ENCODE results near the gene RHBDD1.

Gene RHBDD1

DNA sequence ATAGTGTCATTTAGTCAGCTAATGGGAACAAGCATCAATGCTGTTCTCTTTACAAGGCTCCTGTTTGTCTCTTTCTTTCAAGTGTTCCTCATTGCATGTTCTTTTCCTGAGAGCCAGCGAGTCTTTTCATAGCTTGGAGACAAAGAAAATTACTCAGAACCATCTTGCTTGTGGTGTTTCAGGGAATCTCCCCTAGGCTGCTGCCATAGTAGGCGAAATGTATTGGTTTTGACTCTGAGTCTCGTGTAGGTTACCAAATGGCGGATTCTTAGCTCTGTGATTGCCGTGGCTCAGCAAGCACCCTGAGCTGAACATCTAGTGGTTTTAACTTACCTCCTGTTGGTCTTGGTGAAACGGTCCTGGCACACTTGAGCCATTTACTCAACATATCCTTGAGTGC is 68.7 kb downstream of the RHBDD1 start:
- in situ Hi-C loops (cut with MboI; ENCODE audit: low sequenced_read_pairs), result no loop called here

DNA sequence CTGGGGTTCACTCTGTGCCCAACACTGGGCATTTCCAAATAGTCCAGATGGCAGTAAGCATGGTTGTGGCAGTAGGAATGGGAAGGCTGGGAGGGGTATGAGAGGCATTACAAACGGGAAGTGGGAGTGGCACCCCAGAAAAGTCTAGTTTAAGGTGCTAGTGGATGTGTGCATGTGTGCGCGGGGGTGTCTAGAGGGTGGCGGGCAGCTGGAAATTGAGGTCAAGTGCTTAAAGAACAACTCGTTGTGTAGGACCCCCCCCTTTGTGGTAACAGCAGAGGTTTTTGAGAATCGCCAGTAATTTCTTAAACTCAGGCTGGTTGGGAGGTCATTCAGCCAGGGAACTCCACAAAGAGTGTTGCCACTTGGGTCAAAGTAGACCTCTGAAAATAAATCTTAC is 69.9 kb downstream of the RHBDD1 start:
- in situ Hi-C loops (cut with MboI; ENCODE audit: low sequenced_read_pairs), result no loop called here

DNA sequence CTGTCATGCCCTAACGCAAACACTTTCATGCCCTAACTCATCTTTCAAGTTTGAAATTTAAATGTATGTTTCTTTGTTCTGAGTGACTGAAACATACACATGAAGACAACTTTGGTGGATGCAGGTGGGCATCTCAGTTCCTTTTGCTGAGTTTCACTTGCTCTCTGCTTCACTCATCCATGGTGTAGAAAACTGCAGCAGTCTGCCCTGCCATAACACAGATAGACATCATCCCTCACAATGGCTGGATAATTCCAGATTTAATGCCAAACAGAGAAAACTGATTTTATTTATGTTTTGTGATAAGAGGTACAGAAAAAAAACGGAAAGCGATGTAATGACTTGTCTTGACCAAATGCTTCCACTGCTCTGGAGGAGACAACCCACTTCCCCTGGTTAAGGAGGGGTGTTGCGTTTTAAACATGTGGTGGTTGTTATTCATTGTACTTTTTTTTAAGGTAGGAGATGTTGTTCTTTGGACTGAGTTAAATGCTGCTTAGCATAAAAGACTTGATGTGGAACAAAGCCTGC is 70.4 kb downstream of the RHBDD1 start:
- in situ Hi-C loops (cut with MboI; ENCODE audit: low sequenced_read_pairs), result no loop called here

DNA sequence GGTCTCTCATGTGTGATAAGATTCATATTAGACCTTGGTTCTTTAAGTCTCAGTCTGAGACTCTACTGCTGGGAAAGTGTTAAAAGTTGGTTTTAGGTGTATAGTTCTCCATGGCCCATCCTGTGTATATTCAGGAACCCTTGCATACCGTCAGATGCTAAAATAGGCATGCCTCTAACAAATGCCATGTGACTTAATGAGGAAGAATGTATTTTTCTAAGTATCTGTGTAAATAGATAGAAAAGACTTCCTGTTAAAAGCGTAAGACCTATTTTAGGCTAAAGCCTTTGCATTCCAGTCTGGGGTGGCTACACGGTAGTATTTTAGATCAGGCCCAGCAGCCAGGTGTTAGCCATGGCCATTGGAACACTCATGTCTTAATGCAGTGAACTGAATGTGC is 73.3 kb downstream of the RHBDD1 start:
- in situ Hi-C loops (cut with MboI; ENCODE audit: low sequenced_read_pairs), result no loop called here

DNA sequence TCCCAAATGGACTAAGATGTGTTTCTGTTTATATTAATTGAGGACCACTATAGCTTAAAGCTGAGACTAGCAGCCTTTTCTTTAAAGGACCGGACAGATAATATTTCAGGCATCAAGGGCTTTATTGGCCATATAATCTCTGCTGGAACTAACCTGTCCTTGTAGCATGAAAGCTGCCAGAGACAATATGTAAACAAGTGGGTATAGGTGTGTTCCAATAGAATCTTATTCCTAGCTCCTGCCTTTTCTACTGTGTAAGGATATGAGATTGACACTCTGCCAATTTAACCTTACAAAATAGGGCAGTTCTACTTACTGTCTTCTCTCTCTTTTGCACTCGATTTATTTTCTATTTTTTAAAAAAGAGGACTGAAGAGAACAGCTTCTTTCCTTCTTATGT is 74.0 kb downstream of the RHBDD1 start:
- in situ Hi-C loops (cut with MboI; ENCODE audit: low sequenced_read_pairs), result no loop called here

DNA sequence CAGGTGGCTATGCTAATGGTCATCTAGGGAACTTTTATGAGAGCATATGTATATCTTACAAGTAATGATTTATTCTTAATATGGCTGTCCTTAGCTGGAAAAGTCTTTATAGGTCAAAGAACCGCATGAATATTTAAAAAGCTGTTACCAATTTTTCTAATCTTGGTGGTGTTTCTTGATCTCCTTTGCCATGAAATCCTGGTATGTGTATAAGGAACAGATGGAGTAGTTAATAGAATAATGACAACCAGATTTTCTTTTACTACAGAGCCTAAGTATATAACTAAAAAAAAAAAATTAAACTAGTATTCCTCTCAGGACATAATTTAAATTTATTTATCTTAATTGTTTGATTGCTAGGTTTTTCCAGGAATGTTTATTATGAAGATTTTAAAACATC is 74.5 kb downstream of the RHBDD1 start:
- in situ Hi-C loops (cut with MboI; ENCODE audit: low sequenced_read_pairs), result no loop called here

DNA sequence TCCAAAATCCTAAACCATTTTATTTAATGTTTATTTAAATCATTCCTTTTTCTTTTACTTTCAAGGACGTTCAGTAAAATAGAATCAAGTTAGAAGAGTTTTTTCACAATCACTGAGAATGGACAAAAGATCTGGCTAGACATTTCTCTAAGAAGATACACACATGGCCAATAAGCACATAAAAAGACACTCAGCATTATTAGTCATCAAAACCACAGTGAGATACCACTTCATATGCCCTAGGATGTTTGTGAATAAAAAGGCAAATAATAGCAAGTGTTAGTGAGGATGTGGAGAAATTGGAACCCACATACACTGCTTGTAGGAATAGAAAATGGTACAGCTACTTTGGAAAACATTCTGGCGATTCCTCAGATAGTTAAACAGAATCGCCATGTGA is 76.1 kb downstream of the RHBDD1 start:
- in situ Hi-C loops (cut with MboI; ENCODE audit: low sequenced_read_pairs), result no loop called here

DNA sequence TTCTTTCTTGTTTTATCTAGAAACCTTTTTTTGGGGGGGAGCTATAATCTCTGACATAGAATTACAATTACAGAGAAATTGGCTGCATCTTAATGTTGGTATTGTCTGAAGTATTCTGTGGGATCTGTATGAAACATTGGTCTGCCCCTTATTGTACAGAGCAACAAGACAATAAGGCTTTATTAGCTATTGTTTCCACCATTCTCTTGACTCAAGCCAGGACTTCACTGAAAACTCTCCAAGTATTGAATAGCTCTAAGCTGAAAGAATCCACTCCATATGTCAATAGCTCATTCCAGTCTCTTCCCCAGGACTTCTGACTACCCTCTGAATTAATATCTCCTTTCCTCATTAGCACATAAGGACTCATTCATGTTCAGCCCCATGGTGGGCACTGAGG is 77.8 kb downstream of the RHBDD1 start:
- in situ Hi-C loops (cut with MboI; ENCODE audit: low sequenced_read_pairs), result no loop called here

DNA sequence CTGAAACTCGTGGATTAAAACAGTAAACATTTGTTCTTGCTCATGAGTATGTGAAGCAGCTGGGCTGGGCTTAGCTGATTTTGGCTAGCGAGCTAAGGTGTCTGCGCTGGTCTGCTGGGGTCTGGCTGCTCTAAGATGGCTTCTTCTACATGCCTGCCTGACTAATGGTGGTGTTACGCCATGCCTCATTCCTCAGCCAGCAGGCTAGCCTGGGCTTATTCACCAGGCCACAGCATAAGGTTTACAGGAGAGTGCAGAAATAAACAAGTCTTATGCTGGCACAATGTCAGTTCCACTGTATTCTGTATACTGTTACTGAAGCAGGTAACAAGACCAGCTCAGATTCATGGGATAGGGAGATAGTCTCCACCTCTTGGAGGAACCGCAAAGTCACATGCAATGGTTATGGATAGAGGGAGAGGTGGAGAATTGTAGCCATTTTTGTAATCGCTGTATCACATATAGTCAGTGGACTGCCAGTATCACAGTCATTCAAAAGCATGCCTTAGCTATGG is 80.0 kb downstream of the RHBDD1 start:
- in situ Hi-C loops (cut with MboI; ENCODE audit: low sequenced_read_pairs), result no loop called here

DNA sequence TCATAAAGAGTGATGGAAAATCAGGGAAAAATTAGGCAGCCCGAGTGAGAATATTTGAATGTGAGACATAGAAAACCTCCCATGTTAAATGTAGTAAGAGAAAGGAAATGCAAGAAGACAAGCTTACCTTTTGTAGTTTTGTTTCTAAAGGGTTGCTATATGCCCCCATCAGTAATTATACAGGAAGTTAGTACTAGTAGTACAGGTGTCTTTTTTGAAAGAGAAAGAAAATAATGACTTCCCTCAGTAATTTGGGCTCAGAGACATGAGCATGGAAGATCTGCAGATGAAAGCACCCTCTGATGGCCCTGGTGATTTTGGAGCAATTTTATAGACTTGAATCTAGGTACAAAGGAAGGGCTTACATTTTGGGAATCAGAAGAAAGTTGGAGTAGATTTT is 80.8 kb downstream of the RHBDD1 start:
- in situ Hi-C loops (cut with MboI; ENCODE audit: low sequenced_read_pairs), result no loop called here

DNA sequence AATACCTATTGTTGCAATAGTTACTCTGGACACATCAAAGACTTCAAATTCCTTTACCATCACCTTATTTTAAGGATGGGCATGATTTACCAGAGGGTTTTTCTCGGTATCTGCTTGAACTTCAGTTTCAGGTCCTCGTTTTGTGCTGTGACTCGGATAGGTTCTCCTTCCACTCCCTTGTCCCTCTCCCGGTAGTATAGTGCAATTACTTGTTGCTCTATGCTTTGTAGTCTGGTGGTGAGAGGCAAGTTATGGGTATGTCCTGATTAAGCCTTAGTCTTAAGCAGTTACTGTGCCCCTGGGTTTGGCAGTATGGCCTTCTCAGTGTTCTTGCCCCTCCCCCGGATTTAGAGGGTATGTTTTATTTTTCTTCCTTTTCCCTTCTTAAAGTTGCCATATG is 96.6 kb downstream of the RHBDD1 start:
- in situ Hi-C loops (cut with MboI; ENCODE audit: low sequenced_read_pairs), result no loop called here

DNA sequence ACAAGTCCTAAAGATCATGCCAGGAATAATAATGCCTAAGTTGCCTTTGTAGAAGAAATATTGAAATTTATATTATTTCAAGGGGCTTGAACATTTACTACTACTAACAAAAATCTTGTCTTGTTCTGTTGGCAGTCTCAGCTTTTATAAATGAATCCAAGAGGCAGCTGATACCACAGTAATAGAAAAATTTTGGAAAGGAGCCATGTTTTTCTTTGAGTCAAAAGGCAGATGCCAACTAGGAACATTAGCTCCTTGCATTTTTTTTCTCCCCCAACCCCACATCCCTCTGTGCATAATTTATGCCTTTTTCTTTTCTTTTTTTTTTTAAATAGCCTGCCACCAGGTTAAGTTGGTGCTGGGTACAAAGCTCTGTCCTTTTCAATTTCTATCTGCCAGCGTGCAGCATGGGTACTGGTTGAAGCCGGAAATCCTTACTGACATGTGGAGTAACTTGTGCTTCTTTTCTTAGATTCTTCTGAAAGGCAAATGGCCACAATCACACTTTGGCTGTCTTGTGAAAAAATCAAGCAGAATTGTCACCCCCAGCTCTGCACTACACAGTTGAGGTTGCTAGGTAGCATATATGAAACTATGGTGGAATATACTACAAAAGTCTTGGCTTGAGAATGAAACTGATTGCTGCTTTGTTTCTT is 98.8 kb downstream of the RHBDD1 start:
- in situ Hi-C loops (cut with MboI; ENCODE audit: low sequenced_read_pairs), result no loop called here

DNA sequence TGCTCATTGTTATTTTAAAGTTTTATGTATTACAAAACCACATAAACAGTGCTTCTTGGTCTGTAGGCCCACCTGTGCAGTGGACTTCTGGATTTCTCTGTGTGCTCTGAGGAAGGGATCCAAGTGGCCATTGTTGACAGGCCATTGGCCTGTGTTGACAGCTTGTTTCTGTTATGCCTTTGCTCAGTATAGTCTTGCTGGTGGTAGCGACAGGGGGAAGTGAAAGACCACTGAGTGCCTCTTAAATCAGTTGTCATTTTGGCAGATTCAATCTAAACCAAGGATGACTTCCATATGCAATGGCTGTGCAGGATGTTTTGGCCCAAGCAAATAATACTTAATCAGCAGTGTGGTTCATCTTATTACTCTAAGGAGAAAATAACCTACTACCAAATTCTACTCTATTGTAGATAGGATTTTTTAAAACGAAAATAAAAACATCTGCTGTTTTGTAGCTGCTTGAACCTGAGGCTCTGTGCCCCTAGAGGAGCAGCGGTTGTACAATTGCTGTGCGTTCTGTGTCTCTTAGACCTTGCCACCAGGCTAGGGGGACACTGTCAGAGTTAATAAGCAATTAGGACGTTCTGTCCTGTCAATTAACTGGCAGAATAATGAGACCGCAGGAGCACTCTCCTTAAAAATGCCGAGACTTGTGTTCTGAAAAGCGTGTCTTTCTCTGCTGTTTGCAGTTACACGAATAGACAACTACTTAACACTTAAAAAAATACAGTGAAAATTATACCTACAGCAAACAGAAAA is 108.2 kb downstream of the RHBDD1 start:
- in situ Hi-C loops (cut with MboI; ENCODE audit: low sequenced_read_pairs), result no loop called here

DNA sequence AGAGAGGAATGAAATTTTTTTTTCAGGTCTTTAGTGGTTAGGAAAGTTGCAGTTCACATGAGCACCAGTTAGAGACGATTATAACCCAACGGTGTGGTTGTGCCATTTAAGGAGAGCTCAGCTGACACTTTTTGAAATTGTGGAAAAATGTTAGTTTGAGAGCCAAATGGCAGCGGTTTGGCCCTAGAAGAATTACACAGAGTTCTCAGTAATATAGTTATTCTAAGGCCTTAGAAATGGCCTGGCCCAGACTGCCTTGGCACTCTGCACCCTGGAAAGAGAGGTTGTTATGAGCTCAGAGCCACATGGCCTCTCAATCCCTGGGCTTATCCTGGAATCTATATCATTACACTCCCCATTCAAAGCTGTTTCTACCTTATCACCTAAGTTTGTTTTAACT is 117.4 kb downstream of the RHBDD1 start:
- in situ Hi-C loops (cut with MboI; ENCODE audit: low sequenced_read_pairs), result no loop called here

DNA sequence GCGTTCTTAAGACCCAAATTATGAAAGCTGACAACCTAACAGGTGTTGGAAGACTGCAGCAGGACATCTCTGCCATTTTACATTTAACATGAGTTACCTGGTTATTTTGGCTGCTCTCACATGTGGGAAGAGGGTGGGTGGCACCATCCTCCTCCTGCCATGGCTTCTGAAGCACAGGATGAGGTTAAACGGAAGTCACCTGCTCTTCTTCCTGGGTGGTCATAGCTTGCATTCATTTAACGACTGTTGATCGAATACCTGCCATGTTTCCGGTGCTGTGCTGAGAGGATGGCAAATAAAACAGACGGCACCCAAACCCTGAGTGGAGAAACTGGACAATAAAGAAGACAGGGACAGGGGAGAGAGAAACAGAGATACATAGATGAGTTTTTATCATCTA is 118.0 kb downstream of the RHBDD1 start:
- in situ Hi-C loops (cut with MboI; ENCODE audit: low sequenced_read_pairs), result no loop called here

DNA sequence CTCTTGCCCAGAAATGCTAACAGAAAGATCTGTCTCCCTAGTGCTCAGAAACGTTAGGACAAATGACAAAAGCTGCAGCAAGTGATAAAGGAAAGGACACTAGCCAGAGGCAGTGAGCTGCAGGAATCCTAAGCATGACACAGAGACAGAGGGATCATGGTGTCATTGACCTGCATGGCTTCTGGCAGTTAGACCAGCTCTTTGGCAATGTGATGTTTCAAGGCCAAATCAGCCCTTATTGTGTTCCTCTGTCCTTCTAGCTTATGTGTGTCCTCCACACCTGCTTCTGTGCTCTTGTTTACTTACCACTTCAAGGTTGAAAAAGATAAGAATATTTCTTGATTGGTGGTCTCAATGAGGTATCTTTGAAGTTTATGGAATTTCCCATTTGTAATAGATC is 120.8 kb downstream of the RHBDD1 start:
- in situ Hi-C loops (cut with MboI; ENCODE audit: low sequenced_read_pairs), result no loop called here

DNA sequence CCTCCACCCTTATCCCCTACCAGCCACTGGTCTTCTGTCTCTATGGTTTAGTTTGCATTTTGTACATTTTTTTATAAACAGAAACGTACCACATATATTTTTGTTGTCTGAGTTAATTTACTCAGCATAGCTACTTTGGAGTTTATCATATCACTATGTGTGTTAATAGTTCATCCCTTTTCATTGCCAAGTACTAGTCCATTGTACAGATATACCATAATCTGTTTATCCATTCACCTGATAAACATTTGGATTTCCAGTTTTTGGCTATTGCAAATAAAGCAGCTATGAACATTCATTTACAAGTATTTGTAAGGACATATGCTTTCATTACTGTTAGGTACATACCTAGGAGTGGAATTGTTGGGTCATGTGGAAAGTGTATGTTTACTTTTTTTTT is 123.6 kb downstream of the RHBDD1 start:
- in situ Hi-C loops (cut with MboI; ENCODE audit: low sequenced_read_pairs), result no loop called here

DNA sequence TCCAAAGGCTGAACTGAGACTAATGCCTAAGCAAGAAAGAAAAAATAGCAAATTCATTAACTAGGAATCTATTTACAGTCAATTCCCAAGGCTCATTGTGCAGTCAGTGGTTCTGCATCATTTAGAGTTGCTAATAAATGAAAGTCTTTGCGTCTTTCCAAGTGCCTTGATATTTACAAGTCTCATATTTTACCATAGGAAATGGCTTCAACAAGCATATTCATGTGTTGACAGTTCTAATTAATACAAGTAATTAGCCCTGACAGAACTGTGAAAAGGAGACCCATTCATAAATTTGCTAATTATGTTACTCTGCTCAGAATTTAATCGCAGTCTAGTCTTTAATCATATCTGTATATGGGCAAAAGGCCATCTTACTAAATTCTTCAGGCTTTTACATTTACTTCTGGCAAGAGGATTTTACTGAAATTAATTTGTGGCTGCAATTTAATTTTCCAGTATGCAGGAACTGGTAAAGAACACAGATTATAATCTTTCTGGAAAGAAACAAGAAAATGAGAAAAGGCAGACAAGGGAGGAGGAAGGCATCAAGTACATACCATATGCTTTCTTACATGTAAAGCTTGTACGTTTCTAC is 126.4 kb downstream of the RHBDD1 start:
- in situ Hi-C loops (cut with MboI; ENCODE audit: low sequenced_read_pairs), result no loop called here

DNA sequence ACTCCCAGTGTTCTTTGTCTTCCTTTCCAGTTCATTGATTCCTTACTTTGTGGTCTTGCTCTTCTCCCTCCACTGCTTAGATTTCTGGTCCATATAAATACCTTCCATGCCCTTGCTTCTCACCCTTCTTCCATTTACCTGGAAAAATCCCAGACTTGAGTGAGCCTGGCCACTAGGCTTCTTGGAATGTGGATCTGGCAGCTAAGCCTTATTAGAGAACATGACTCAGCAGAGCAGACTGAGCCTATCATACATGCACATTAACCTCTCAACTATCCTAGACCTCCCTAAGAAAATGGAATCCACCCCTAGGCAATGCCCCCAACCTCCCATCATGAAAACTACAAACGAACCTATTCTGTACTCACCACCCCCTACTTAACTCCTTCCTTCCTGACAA is 127.7 kb downstream of the RHBDD1 start:
- in situ Hi-C loops (cut with MboI; ENCODE audit: low sequenced_read_pairs), result no loop called here

DNA sequence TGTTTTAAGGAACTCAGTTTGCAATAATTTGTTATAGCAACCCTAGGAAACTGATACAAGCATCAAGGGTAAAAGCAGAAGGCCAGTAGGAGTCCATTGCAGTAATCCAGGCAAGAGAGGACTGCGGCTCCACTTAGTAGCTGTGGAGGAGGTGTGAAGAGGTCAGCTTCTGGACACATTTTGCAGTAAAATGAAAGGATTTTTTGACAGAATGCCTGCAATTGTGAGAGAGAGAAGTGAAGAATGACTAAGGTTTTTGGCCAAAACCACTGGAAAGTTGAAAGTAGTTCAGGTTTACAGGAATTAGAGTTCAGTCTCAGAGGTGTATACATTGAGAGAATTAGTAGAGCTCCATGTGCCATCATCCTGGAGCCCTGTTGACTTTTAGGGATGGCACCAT is 129.5 kb downstream of the RHBDD1 start:
- in situ Hi-C loops (cut with MboI; ENCODE audit: low sequenced_read_pairs), result no loop called here

DNA sequence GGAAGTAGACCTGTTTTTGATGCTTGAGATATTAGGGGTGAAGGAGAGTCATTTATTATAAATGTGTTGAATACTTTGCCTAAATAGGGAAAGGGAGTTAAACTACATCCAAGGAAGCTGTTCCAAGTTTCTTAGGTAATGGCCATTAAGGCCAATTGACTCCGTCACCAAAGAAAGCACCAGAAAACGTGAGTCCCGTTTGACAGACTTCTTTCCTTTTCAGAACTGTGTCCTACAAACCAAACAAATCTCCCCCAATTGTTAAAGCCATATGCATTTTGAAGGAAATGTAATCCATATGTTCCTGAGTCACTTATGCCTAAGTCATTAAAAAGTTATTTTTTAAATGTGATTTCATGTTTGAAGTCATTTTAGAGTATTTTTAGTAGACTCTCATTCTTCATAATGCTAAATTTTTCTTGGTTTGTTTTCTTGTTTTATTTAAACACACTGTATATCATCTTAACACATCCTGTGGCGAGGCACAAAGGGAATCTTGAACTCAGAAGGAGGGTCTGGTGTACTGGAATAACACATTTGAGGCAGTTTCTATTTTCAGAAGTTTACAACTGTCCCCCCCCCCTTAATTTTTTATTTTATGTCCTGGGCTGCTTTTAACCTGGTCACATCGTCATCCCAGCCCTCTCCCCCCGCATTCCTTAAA is 133.7 kb downstream of the RHBDD1 start:
- in situ Hi-C loops (cut with MboI; ENCODE audit: low sequenced_read_pairs), result no loop called here

Data from HL-60/S4 treated with retinoic acid at 250 ng/mL for 4 days and 3 days (cell line).